ENCODE results near the gene ZHX3.

Gene ZHX3

GRCh38 chr20:41162396-41162795 is 155.1 kb downstream of the ZHX3 start:
- no peaks in the 10 kb centered on the region for H3K27me3 ChIP-seq (ENCODE audit: control insufficient read depth in 1 of 2, insufficient read depth in 2 of 2, low read length in 2 of 2)
- no peak overlapping the region for H3K4me3 ChIP-seq (ENCODE audit: low read length in 2 of 2)
- H3K4me1 ChIP-seq (ENCODE audit: control insufficient read depth, insufficient read depth, low read length) = peaks cover 12% of the 10 kb centered on the region
- H3K9ac ChIP-seq (ENCODE audit: low read length in 2 of 2) = no peak overlapping the region
- peaks cover 55 to 66% of the 10 kb centered on the region in 2 donors for H3K36me3 ChIP-seq (ENCODE audit: control insufficient read depth in 2 of 2, insufficient read depth in 2 of 2, low read length in 2 of 2)
- H3K9me3 ChIP-seq (ENCODE audit: control insufficient read depth in 2 of 2, low read length in 2 of 2) = no peaks in the 10 kb centered on the region
- no peak overlapping the region for H3K27ac ChIP-seq (ENCODE audit: low read length)

DNA sequence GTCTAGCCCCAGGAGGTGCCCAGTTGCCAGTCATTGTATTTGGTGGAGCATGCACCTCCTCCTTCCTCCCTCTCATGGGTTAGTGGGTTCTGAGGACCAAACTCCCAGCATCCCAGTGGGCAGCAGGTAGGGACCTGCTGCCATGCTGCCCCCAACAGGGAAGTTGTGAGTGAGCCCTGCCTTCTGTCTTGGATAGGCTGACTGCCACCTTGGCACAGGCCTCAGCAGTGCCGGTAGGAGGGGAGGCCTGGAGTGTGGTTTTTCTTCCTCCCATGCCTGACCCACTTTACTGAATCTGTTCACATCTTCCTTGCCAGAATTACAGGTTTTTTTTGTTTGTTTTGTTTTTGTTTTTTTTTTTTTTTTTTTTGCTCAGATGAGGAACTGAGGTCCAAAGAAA is 155.6 kb downstream of the ZHX3 start:
- Histone ChIP-seq H3K4me3 (ENCODE audit: low read length in 2 of 2) (no peak overlapping the region), H3K9me3 (ENCODE audit: control insufficient read depth in 2 of 2, low read length in 2 of 2) (no peaks in the 10 kb centered on the region), H3K36me3 (ENCODE audit: control insufficient read depth in 2 of 2, insufficient read depth in 2 of 2, low read length in 2 of 2) (peaks cover 50 to 61% of the 10 kb centered on the region in 2 donors), H3K27ac (ENCODE audit: low read length) (no peak overlapping the region), H3K4me1 (ENCODE audit: control insufficient read depth, insufficient read depth, low read length) (peaks cover 12% of the 10 kb centered on the region), H3K9ac (ENCODE audit: low read length in 2 of 2) (no peak overlapping the region), H3K27me3 (ENCODE audit: control insufficient read depth in 1 of 2, insufficient read depth in 2 of 2, low read length in 2 of 2) (no peaks in the 10 kb centered on the region)

DNA sequence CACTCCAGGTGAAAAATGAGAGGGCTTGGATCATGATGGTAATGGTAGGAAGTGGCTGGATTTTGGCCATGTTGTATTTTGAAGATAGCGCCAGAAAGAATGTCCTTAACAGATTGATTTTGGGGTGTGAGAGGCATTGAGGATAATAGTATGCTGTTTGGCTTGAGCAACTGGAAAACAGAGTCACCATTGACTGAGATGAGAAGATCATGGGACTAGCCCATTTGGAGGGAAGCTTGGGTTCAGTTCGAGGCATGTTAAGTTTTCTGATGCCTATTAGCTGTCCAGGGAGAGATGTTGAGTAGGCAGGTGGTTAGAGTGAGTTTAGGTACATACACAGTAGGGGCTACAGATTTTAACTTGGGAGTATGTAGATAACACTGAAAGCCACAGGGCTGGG is 156.8 kb downstream of the ZHX3 start:
- Histone ChIP-seq H3K9me3 (ENCODE audit: control insufficient read depth in 2 of 2, low read length in 2 of 2) (no peaks in the 10 kb centered on the region), H3K36me3 (ENCODE audit: control insufficient read depth in 2 of 2, insufficient read depth in 2 of 2, low read length in 2 of 2) (peaks cover 38 to 49% of the 10 kb centered on the region in 2 donors), H3K4me3 (ENCODE audit: low read length in 2 of 2) (no peak overlapping the region), H3K4me1 (ENCODE audit: control insufficient read depth, insufficient read depth, low read length) (peaks cover 22% of the 10 kb centered on the region), H3K9ac (ENCODE audit: low read length in 2 of 2) (no peak overlapping the region), H3K27me3 (ENCODE audit: control insufficient read depth in 1 of 2, insufficient read depth in 2 of 2, low read length in 2 of 2) (no peaks in the 10 kb centered on the region), H3K27ac (ENCODE audit: low read length) (no peak overlapping the region)

- Histone ChIP-seq H3K27ac (ENCODE audit: low read length) (no peak overlapping the region), H3K4me3 (ENCODE audit: low read length in 2 of 2) (no peak overlapping the region), H3K9me3 (ENCODE audit: control insufficient read depth in 2 of 2, low read length in 2 of 2) (no peaks in the 10 kb centered on the region), H3K36me3 (ENCODE audit: control insufficient read depth in 2 of 2, insufficient read depth in 2 of 2, low read length in 2 of 2) (peaks cover 28 to 37% of the 10 kb centered on the region in 2 donors), H3K4me1 (ENCODE audit: control insufficient read depth, insufficient read depth, low read length) (peaks cover 28% of the 10 kb centered on the region), H3K9ac (ENCODE audit: low read length in 2 of 2) (no peak overlapping the region), H3K27me3 (ENCODE audit: control insufficient read depth in 1 of 2, insufficient read depth in 2 of 2, low read length in 2 of 2) (no peaks in the 10 kb centered on the region)
Observed at GRCh38 chr20:41159547-41159946, 158.0 kb downstream of the ZHX3 start.

GRCh38 chr20:41158082-41158625 is 159.4 kb downstream of the ZHX3 start:
- H3K27ac ChIP-seq (ENCODE audit: low read length) = no peak overlapping the region
- peak overlapping the region in 1 of 2 donors; percentile 13 for H3K9ac ChIP-seq (ENCODE audit: low read length in 2 of 2)
- H3K4me1 ChIP-seq (ENCODE audit: control insufficient read depth, insufficient read depth, low read length) = peaks cover 37% of the 10 kb centered on the region
- peaks cover 15 to 24% of the 10 kb centered on the region in 2 donors for H3K36me3 ChIP-seq (ENCODE audit: control insufficient read depth in 2 of 2, insufficient read depth in 2 of 2, low read length in 2 of 2)
- H3K9me3 ChIP-seq (ENCODE audit: control insufficient read depth in 2 of 2, low read length in 2 of 2) = no peaks in the 10 kb centered on the region
- H3K4me3 ChIP-seq (ENCODE audit: low read length in 2 of 2) = no peak overlapping the region
- H3K27me3 ChIP-seq (ENCODE audit: control insufficient read depth in 1 of 2, insufficient read depth in 2 of 2, low read length in 2 of 2) = no peaks in the 10 kb centered on the region

DNA sequence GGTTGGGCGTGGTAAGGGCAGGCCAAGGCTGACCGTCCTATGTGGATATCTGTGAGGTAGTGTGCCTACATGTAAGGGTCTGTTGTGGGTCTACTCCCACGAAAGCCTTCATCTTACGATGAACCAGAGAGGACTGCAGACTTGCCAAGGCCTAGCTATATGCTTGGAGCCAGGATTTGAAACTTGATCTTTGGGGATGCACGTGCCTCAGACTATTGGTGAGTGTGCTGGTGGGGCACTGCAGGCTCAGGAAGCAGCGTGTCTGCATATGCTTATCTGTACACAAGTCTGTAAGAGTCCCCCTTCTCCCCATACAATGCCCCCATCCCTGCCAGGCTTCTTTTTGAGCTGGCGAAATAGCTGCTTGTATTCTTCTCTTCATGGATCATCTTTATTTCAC is 162.3 kb downstream of the ZHX3 start:
- Histone ChIP-seq H3K9me3 (ENCODE audit: control insufficient read depth in 2 of 2, low read length in 2 of 2) (no peaks in the 10 kb centered on the region), H3K4me3 (ENCODE audit: low read length in 2 of 2) (no peak overlapping the region), H3K27ac (ENCODE audit: low read length) (no peak overlapping the region), H3K4me1 (ENCODE audit: control insufficient read depth, insufficient read depth, low read length) (peaks cover 40% of the 10 kb centered on the region), H3K36me3 (ENCODE audit: control insufficient read depth in 2 of 2, insufficient read depth in 2 of 2, low read length in 2 of 2) (peaks cover 6 to 12% of the 10 kb centered on the region in 2 donors), H3K27me3 (ENCODE audit: control insufficient read depth in 1 of 2, insufficient read depth in 2 of 2, low read length in 2 of 2) (no peaks in the 10 kb centered on the region), H3K9ac (ENCODE audit: low read length in 2 of 2) (no peak overlapping the region)

DNA sequence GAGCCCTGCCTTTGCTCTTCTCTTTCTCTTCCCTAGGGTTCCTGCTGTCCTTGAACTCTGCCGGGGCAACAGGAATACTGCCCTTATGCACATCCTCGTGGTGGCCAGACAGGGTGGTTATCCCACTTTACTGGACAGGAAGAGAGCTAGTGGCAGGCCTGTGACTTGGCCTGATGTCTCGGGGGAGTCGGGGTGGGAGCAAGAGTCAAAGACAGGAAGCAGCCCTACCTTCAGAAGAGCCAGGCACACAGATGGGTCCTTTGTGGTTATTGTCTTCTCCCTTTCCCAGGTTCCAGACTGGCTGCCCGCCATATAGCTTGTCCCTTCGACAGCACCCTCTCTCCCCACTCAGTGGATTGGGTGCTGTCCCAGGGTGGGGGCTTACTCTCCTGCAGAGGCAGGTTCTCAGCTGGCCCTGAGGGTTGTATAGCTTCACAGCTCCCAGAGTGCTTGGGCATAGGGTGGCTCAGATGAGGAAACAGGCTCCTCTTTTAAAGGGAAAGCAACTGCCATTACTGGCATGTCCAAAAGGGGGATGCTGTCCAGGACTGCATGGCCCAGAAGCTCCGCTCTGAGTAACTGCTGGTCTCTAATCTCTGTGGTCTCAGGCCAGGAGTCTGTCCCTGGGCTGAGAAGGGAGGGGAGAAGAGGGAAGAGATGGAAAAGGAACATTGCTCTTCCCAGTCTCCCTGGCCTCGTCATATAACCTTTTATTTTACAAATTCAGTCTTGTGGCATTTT is 162.9 kb downstream of the ZHX3 start:
- Histone ChIP-seq H3K9ac (ENCODE audit: low read length in 2 of 2) (no peak overlapping the region), H3K9me3 (ENCODE audit: control insufficient read depth in 2 of 2, low read length in 2 of 2) (no peaks in the 10 kb centered on the region), H3K27ac (ENCODE audit: low read length) (peak overlapping the region; percentile 24), H3K4me3 (ENCODE audit: low read length in 2 of 2) (no peak overlapping the region), H3K36me3 (ENCODE audit: control insufficient read depth in 2 of 2, insufficient read depth in 2 of 2, low read length in 2 of 2) (peaks cover under 1 to 5% of the 10 kb centered on the region in 2 donors), H3K27me3 (ENCODE audit: control insufficient read depth in 1 of 2, insufficient read depth in 2 of 2, low read length in 2 of 2) (no peaks in the 10 kb centered on the region), H3K4me1 (ENCODE audit: control insufficient read depth, insufficient read depth, low read length) (peaks cover 44% of the 10 kb centered on the region)

GRCh38 chr20:41152108-41152757 is 165.3 kb downstream of the ZHX3 start:
- Histone ChIP-seq H3K27me3 (ENCODE audit: control insufficient read depth in 1 of 2, insufficient read depth in 2 of 2, low read length in 2 of 2) (no peaks in the 10 kb centered on the region), H3K9ac (ENCODE audit: low read length in 2 of 2) (peak overlapping the region in 1 of 2 donors; percentile 13), H3K36me3 (ENCODE audit: control insufficient read depth in 2 of 2, insufficient read depth in 2 of 2, low read length in 2 of 2) (peaks cover 0 to 4% of the 10 kb centered on the region in 2 donors), H3K9me3 (ENCODE audit: control insufficient read depth in 2 of 2, low read length in 2 of 2) (no peaks in the 10 kb centered on the region), H3K4me3 (ENCODE audit: low read length in 2 of 2) (no peak overlapping the region), H3K4me1 (ENCODE audit: control insufficient read depth, insufficient read depth, low read length) (peaks cover 48% of the 10 kb centered on the region), H3K27ac (ENCODE audit: low read length) (no peak overlapping the region)

GRCh38 chr20:41151134-41151869 is 166.2 kb downstream of the ZHX3 start:
- H3K4me1 ChIP-seq (ENCODE audit: control insufficient read depth, insufficient read depth, low read length) = peaks cover 52% of the 10 kb centered on the region
- no peaks in the 10 kb centered on the region for H3K9me3 ChIP-seq (ENCODE audit: control insufficient read depth in 2 of 2, low read length in 2 of 2)
- H3K9ac ChIP-seq (ENCODE audit: low read length in 2 of 2) = no peak overlapping the region
- peaks cover 0 to 4% of the 10 kb centered on the region in 2 donors for H3K36me3 ChIP-seq (ENCODE audit: control insufficient read depth in 2 of 2, insufficient read depth in 2 of 2, low read length in 2 of 2)
- H3K4me3 ChIP-seq (ENCODE audit: low read length in 2 of 2) = no peak overlapping the region
- H3K27me3 ChIP-seq (ENCODE audit: control insufficient read depth in 1 of 2, insufficient read depth in 2 of 2, low read length in 2 of 2) = no peaks in the 10 kb centered on the region
- no peak overlapping the region for H3K27ac ChIP-seq (ENCODE audit: low read length)

DNA sequence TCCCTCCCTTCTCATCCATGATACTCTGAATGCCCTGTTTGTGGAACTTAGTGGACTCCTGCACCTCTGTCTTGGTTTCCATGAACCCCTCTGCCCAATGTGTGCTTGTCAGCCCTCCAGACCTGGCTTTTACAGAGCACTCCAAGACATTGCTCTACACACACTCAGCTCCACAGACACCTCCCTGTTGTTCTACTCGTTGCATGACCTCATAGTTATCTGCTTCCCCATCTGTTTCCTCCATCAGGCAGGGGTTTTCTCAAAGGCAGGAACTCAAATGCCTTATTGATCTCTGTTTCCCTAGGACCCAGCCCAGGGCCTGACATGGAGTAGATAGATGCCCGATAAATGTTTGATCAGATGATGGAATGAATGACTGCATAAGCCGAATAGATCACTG is 166.9 kb downstream of the ZHX3 start:
- Histone ChIP-seq H3K36me3 (ENCODE audit: control insufficient read depth in 2 of 2, insufficient read depth in 2 of 2, low read length in 2 of 2) (peaks cover 0 to 4% of the 10 kb centered on the region in 2 donors), H3K27ac (ENCODE audit: low read length) (no peak overlapping the region), H3K4me3 (ENCODE audit: low read length in 2 of 2) (no peak overlapping the region), H3K27me3 (ENCODE audit: control insufficient read depth in 1 of 2, insufficient read depth in 2 of 2, low read length in 2 of 2) (no peaks in the 10 kb centered on the region), H3K4me1 (ENCODE audit: control insufficient read depth, insufficient read depth, low read length) (peaks cover 52% of the 10 kb centered on the region), H3K9ac (ENCODE audit: low read length in 2 of 2) (no peak overlapping the region), H3K9me3 (ENCODE audit: control insufficient read depth in 2 of 2, low read length in 2 of 2) (no peaks in the 10 kb centered on the region)
